Stomach (tissue), 4 donors: ENCODE results near the gene GBE1.

Experiments
- EP300 ChIP-seq: sonication (generic); formaldehyde crosslinking; IDR thresholded peaks from one replicate; pipeline ENCODE4 v1.6.1; 2017; ENCODE audit warnings: antibody characterized with exemption
- POLR2A ChIP-seq, 4 donors: fragments of 450-650 bp; IDR thresholded peaks; one replicate each; pipeline ENCODE4 v1.6.1; 2016; ENCODE audit warnings: antibody characterized with exemption in 4 of 4, control low read depth in 2 of 4, mild to moderate bottlenecking in 1 of 4, moderate library complexity in 1 of 4
- TF ChIP-seq, protein P1 (sequence below), 7 experiments: fragments of 450-650 bp in 4 of 7; fragments of 200-600 bp in 3 of 7; sonication (generic) in 3 of 7; IDR thresholded peaks; one replicate each; pipeline ENCODE4 v1.5.1; 2016 to 2019; ENCODE audit warnings: antibody characterized with exemption in 7 of 7, control low read depth in 2 of 7, mild to moderate bottlenecking in 1 of 7

DNA sequence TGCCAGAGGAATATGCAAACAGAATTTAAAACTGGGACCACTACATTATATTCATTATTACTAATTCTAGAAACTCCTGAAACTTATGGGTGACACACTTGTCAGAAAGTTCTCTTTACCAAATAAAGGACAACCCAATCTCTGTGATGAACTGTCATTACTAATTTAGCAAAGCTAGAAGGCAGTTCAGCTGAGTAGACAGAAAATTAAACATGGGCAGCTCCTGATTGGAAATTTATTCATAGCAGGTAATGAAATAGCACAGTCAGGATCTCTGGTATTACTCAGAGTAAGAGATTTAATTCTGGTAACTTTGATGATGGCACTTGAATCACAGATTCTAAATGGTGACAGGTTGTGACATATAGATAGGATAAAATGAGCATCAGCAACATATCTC lies 123.0 kb downstream of the GBE1 start:
- TF ChIP-seq, protein P1, sequence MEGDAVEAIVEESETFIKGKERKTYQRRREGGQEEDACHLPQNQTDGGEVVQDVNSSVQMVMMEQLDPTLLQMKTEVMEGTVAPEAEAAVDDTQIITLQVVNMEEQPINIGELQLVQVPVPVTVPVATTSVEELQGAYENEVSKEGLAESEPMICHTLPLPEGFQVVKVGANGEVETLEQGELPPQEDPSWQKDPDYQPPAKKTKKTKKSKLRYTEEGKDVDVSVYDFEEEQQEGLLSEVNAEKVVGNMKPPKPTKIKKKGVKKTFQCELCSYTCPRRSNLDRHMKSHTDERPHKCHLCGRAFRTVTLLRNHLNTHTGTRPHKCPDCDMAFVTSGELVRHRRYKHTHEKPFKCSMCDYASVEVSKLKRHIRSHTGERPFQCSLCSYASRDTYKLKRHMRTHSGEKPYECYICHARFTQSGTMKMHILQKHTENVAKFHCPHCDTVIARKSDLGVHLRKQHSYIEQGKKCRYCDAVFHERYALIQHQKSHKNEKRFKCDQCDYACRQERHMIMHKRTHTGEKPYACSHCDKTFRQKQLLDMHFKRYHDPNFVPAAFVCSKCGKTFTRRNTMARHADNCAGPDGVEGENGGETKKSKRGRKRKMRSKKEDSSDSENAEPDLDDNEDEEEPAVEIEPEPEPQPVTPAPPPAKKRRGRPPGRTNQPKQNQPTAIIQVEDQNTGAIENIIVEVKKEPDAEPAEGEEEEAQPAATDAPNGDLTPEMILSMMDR (IDR thresholded peaks at IDR 0.05) = no peak
- TF ChIP-seq EP300 (no peak), POLR2A (IDR thresholded peaks at IDR 0.05) (no peak)
